Measurements from ENCODE around the gene ARHGEF17.

DNA sequence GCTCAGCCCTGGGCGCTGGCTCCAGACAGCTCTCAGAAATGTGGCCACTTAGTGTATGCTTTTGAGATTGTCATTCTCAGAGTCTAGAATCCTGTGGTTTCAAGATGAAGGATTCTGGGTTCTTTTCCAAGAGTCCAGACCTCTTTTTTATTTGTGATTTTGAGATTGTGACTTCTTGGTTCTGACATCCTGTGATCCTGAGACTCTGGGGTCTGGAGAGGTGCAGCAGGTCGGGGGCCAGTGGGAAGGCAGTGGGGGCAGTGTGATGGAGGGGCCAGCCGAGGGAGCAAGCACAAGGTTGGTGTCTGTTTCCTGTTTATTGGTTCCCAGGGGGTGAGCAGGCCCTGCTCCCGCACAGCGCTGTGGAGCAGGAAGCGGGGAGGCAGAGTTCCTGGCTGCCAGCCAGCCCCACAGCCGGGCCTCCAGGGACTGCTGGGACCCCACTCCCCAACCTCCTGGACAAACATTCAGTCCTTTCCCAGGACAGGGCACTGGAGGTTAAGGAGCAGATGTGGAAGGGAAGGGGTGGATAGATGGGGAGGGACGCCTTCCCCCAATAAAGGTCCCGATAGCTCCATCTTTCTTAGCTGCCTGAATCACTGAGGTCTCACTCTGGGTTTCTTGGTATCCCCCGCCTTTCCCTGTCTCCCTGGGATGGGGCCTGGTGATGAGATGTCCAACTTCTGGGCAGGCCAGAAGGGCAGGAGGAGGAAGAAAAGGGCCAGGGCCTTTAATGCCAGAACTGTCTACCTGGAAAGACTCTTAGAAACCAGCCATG, 13.7 kb downstream of the ARHGEF17 start:
- no peak for TF ChIP-seq POLR2A (IDR thresholded peaks at IDR 0.05)
- TF ChIP-seq POLR2AphosphoS5 (IDR thresholded peaks at IDR 0.05) = no peak
- TF ChIP-seq, protein P1, sequence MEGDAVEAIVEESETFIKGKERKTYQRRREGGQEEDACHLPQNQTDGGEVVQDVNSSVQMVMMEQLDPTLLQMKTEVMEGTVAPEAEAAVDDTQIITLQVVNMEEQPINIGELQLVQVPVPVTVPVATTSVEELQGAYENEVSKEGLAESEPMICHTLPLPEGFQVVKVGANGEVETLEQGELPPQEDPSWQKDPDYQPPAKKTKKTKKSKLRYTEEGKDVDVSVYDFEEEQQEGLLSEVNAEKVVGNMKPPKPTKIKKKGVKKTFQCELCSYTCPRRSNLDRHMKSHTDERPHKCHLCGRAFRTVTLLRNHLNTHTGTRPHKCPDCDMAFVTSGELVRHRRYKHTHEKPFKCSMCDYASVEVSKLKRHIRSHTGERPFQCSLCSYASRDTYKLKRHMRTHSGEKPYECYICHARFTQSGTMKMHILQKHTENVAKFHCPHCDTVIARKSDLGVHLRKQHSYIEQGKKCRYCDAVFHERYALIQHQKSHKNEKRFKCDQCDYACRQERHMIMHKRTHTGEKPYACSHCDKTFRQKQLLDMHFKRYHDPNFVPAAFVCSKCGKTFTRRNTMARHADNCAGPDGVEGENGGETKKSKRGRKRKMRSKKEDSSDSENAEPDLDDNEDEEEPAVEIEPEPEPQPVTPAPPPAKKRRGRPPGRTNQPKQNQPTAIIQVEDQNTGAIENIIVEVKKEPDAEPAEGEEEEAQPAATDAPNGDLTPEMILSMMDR (IDR thresholded peaks at IDR 0.05) = no peak
- TF ChIP-seq EP300 (IDR thresholded peaks at IDR 0.05; ENCODE audit: low read depth) = no peak

All from transverse colon (tissue), 4 donors.